ENCODE measurements around the gene FAM171A2.

FAM171A2 gene

GRCh38 chr17:44327715-44328449 is 35.8 kb downstream of the FAM171A2 start:
- TF ChIP-seq CTCF (IDR thresholded peaks at IDR 0.05; ENCODE audit: borderline replicate concordance, insufficient read depth, low read depth, low read length) = no peak
- H3K4me3 ChIP-seq (ENCODE audit: low read depth, low read length) = no peak overlapping the region

GRCh38 chr17:44326861-44327444 is 36.7 kb downstream of the FAM171A2 start:
- H3K4me3 ChIP-seq (ENCODE audit: low read depth, low read length) = peak overlapping the region; percentile 48
- TF ChIP-seq CTCF (IDR thresholded peaks at IDR 0.05; ENCODE audit: borderline replicate concordance, insufficient read depth, low read depth, low read length) = no peak

- H3K4me3 ChIP-seq (ENCODE audit: low read depth, low read length) = peak within 1 kb of the TSS; percentile 94
Observed at GRCh38 chr17:44324571-44325275, 38.9 kb downstream of the FAM171A2 start, which contains the start of gene SLC25A39. TSS of gene SLC25A39 (minus strand) at chr17:44324823. CDS start at chr17:44323562, 1,261 bp downstream.

GRCh38 chr17:44324092-44324570 is 39.5 kb downstream of the FAM171A2 start:
- no peak for TF ChIP-seq CTCF (IDR thresholded peaks at IDR 0.05; ENCODE audit: borderline replicate concordance, insufficient read depth, low read depth, low read length)
- peak overlapping the region; percentile 94 for H3K4me3 ChIP-seq (ENCODE audit: low read depth, low read length)

More at GRCh38 chr17:44324571-44325275, 38.9 kb downstream of the FAM171A2 start, which contains the start of gene SLC25A39:
- TF ChIP-seq CTCF (IDR thresholded peaks at IDR 0.05; ENCODE audit: borderline replicate concordance, insufficient read depth, low read depth, low read length) = no peak

DNA sequence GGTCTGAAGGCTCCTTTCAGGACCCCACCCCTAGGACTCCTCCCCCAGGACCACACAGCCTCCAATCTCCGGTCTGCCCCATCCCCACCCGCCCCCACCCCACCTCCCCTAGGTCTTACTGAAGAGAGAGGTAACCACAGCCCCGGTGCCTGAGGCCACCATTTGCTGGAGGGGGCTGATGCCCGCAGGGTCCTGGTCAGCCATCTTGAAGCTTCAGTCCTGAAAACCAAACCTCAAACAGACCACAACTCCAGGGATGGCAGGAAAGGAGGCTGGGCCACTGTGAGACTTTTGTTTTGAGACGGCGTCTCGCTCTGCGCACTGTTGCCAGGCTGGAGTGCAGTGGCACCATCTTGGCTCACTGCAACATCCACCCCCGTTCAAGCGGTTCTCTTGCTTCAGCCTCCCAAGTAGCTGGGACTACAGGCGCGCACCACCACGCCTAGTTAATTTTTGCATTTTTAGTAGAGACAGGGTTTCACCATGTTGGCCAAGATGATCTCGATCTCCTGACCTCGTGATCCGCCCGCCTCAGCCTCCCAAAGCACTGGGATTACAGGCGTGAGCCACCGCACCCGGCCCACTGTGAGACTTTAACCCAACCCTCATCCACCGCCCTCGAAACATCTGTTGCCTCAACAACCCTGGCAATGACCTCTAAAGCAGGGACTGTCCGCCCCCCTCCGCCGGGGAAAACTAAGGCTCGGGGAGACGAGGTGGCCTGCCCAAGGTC is 40.1 kb downstream of the FAM171A2 start:
- H3K4me3 ChIP-seq (ENCODE audit: low read depth, low read length) = peak overlapping the region; percentile 94
- no peak for TF ChIP-seq CTCF (IDR thresholded peaks at IDR 0.05; ENCODE audit: borderline replicate concordance, insufficient read depth, low read depth, low read length)

DNA sequence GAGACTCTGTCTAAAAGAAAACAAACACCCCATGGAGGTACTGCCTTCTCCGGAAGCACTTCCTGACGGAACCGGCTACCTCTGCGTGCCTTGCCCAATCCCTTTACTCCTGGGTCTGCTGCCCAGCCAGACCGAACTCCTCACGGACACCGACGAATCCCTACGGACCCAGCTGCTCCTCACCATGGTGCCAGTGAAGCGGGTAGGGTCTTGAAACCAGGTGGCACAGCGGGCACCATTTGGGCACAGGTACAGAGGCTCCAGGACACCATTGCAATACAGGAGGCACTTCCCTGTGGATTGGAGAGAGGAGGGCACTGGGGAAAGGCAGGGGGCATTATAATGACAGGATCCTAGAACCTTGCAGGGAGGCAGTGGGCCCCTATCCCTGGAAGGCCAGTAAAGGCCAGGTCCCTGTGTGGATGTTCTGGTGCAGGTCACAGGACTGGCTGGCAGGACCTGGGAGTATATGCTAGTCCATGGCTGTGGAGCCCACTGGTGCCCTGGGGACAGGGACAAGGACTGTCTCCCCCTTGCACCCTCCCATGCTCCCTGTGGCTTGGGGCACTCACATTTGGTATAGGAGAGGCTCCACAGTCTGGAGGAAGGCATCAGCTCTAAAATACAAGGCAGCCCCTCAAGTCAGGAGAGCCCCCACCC is 41.3 kb downstream of the FAM171A2 start:
- no peak overlapping the region for H3K4me3 ChIP-seq (ENCODE audit: low read depth, low read length)
- TF ChIP-seq CTCF (IDR thresholded peaks at IDR 0.05; ENCODE audit: borderline replicate concordance, insufficient read depth, low read depth, low read length) = no peak
